Activated T-cell treated with anti-CD3 and anti-CD28 coated beads for 1 hour (primary cell): ENCODE data around the gene ID2.

ENCODE experiments used
- DNase-seq: peaks from one replicate; pipeline ENCODE4 v3.0.0-alpha.2; 2020; ENCODE audit warnings: low read depth

Gene ID2

GRCh38 chr2:8670580-8670979 is 11.3 kb upstream of the ID2 start:
- no peak for DNase-seq

GRCh38 chr2:8671176-8671575 is 10.7 kb upstream of the ID2 start:
- no peak for DNase-seq

- DNase-seq = no peak
Observed at GRCh38 chr2:8671802-8672201, 10.1 kb upstream of the ID2 start.

GRCh38 chr2:8672940-8673339 is 8.9 kb upstream of the ID2 start:
- no peak for DNase-seq

- DNase-seq = no peak
Observed at GRCh38 chr2:8673381-8673780, 8.5 kb upstream of the ID2 start.

- no peak for DNase-seq
Observed at GRCh38 chr2:8674420-8675009, 7.3 kb upstream of the ID2 start.

- no peak for DNase-seq
Observed at GRCh38 chr2:8675543-8675942, 6.3 kb upstream of the ID2 start.

- DNase-seq = no peak
Observed at GRCh38 chr2:8676191-8676920, 5.5 kb upstream of the ID2 start.

- no peak for DNase-seq
Observed at GRCh38 chr2:8676921-8677645, 4.8 kb upstream of the ID2 start.

- DNase-seq = no peak
Observed at GRCh38 chr2:8677646-8678592, 3.9 kb upstream of the ID2 start.

GRCh38 chr2:8678731-8679566 is 2.9 kb upstream of the ID2 start:
- DNase-seq = peak; percentile 64

GRCh38 chr2:8679567-8679826 is 2.4 kb upstream of the ID2 start:
- DNase-seq = no peak

GRCh38 chr2:8679827-8680731 is 1.8 kb upstream of the ID2 start:
- DNase-seq = no peak

- peak; percentile 42 for DNase-seq
Observed at GRCh38 chr2:8680822-8681760, 765 bp upstream of the ID2 start.

- DNase-seq = peak; percentile 32
Observed at GRCh38 chr2:8682719-8683667, 1.1 kb downstream of the ID2 start.

- no peak for DNase-seq
Observed at GRCh38 chr2:8684540-8684877, 2.7 kb downstream of the ID2 start.

- peak; percentile 21 for DNase-seq
Observed at GRCh38 chr2:8684878-8685696, 3.2 kb downstream of the ID2 start.
